DND-41 (cell line): Measurements from ENCODE around the gene KDM8.
A peak's percentile ranks its signal among the peaks of the same experiment; 100 is the strongest.

ENCODE experiments used
- ATAC-seq: fragments of 200-7000 bp; cut with Tn5 transposase; 3 replicates; pipeline ENCODE4 v1.9.1; 2021; ENCODE audit warnings: low read depth; ENCODE audit not compliant: insufficient read depth
- DNase-seq: peaks from one replicate; pipeline ENCODE4 v3.0.0-alpha.2; 2020
- H2AFZ ChIP-seq: 2 replicates; pipeline ENCODE4 v1.6.0; 2012; ENCODE audit warnings: low read depth, low read length
- H3K27ac ChIP-seq: 2 replicates; pipeline ENCODE4 v1.5.1; 2012; ENCODE audit warnings: low read length, inconsistent platforms
- H3K27me3 ChIP-seq: fragments of 200-600 bp; sonication (generic); 2 replicates; pipeline ENCODE4 v1.6.0; 2012; ENCODE audit warnings: low read length, mild to moderate bottlenecking, inconsistent platforms; ENCODE audit not compliant: insufficient read depth, poor library complexity
- H3K36me3 ChIP-seq: 2 replicates; pipeline ENCODE4 v1.5.1; 2012; ENCODE audit warnings: low read length, inconsistent platforms; ENCODE audit not compliant: insufficient read depth
- H3K4me1 ChIP-seq: 2 replicates; pipeline ENCODE4 v1.5.1; 2012; ENCODE audit warnings: mild to moderate bottlenecking, low read length; ENCODE audit not compliant: insufficient read depth
- H3K4me2 ChIP-seq: 2 replicates; pipeline ENCODE4 v1.6.0; 2012; ENCODE audit warnings: mild to moderate bottlenecking, moderate library complexity, low read length, inconsistent platforms; ENCODE audit not compliant: insufficient read depth
- H3K4me3 ChIP-seq, 2 experiments: fragments of 200-600 bp in 1 of 2; shearing (Covaris generic) in 1 of 2; 2 replicates each; pipeline ENCODE4 v1.5.1; 2012 to 2016; ENCODE audit warnings: inconsistent platforms in 2 of 2, low read length in 2 of 2, mild to moderate bottlenecking in 2 of 2, low read depth in 1 of 2, moderate library complexity in 1 of 2
- H3K79me2 ChIP-seq: 2 replicates; pipeline ENCODE4 v1.6.0; 2012; ENCODE audit warnings: low read length, inconsistent platforms; ENCODE audit not compliant: insufficient read depth
- H3K9ac ChIP-seq: 2 replicates; pipeline ENCODE4 v1.6.0; 2012; ENCODE audit warnings: low read depth, mild to moderate bottlenecking, inconsistent platforms, low read length, moderate library complexity
- H3K9me3 ChIP-seq: 2 replicates; pipeline ENCODE4 v1.5.1; 2012; ENCODE audit warnings: low read length, moderate library complexity, mild to moderate bottlenecking, inconsistent platforms; ENCODE audit not compliant: insufficient read depth, severe bottlenecking
- H4K20me1 ChIP-seq: 2 replicates; pipeline ENCODE4 v1.6.0; 2012; ENCODE audit warnings: low read length; ENCODE audit not compliant: insufficient read depth
- EZH2 ChIP-seq: IDR thresholded peaks from 3 replicates; pipeline ENCODE4 v1.6.1; 2012; ENCODE audit warnings: borderline replicate concordance, low read depth, mild to moderate bottlenecking, moderate library complexity, low read length, inconsistent platforms; ENCODE audit not compliant: severe bottlenecking
- TF ChIP-seq, protein P1 (sequence below): IDR thresholded peaks from 2 replicates; pipeline ENCODE4 v1.5.1; 2012; ENCODE audit warnings: borderline replicate concordance, low read length, moderate library complexity, mild to moderate bottlenecking; ENCODE audit not compliant: poor library complexity, severe bottlenecking; ENCODE audit errors: extremely low read depth

KDM8 gene

DNA sequence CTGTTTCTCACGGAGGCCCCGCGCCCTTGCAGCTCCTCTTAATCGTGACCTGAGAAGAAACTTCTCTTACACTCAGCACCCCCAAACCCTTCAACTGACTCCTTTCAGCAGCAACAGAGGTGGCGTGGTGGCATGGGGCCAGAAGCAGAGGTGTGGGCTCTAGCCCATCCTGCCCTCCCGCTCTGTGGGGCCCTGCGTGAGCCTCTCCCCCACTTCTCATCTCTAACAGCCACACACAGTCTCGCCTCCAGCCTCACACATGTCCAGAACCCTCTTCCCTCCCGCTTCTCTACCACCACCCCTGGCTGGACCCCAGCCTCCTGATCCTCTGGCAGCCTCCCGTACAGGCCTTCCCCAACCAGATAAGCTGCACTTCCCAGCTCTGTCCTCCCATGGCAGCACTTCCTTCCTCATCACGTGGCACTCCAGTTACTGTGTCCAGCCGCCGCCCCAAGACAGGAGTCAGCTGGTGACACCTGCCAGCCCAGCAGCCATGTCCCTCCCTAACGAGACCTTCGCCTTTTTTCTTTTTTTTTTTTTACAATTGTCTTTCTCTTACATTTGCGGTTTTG is 34.8 kb downstream of the KDM8 start:
- H3K36me3 ChIP-seq = peaks cover 30% of the 10 kb centered on the region
- H3K9me3 ChIP-seq = no peaks in the 10 kb centered on the region
- TF ChIP-seq, protein P1, sequence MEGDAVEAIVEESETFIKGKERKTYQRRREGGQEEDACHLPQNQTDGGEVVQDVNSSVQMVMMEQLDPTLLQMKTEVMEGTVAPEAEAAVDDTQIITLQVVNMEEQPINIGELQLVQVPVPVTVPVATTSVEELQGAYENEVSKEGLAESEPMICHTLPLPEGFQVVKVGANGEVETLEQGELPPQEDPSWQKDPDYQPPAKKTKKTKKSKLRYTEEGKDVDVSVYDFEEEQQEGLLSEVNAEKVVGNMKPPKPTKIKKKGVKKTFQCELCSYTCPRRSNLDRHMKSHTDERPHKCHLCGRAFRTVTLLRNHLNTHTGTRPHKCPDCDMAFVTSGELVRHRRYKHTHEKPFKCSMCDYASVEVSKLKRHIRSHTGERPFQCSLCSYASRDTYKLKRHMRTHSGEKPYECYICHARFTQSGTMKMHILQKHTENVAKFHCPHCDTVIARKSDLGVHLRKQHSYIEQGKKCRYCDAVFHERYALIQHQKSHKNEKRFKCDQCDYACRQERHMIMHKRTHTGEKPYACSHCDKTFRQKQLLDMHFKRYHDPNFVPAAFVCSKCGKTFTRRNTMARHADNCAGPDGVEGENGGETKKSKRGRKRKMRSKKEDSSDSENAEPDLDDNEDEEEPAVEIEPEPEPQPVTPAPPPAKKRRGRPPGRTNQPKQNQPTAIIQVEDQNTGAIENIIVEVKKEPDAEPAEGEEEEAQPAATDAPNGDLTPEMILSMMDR = peak; percentile 18
- no peak for TF ChIP-seq EZH2
- H3K27ac ChIP-seq = peak overlapping the region; percentile 96
- no peak for ATAC-seq
- no peak overlapping the region for H3K4me3 ChIP-seq
- H4K20me1 ChIP-seq = no peaks in the 10 kb centered on the region
- H3K79me2 ChIP-seq = peaks cover 34% of the 10 kb centered on the region
- H3K4me2 ChIP-seq = peak overlapping the region; percentile 49
- H3K9ac ChIP-seq = peak overlapping the region; percentile 79
- H2AFZ ChIP-seq = peak overlapping the region; percentile 88
- H3K4me1 ChIP-seq = peaks cover 57% of the 10 kb centered on the region
- DNase-seq = no peak
- H3K27me3 ChIP-seq = no peaks in the 10 kb centered on the region

DNA sequence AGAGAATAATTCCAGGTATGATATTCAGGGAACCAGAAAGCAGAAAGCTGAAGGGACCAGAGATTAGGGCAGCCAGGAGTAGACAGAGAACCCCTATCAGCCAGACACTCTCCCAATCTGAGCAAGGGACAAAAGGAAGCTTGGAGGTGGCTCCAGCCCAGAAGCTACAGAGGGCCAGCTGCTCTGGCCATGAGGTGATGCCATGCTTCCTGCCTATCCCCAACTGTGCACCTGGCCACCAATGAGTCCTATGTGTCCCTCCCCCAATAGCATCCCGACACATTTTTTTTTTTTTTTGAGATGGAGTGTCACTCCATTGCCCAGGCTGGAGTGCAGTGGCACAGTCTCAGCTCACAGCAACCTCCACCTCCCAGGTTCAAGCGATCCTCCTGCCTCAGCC is 35.3 kb downstream of the KDM8 start:
- ATAC-seq (no peak), DNase-seq (no peak)
- H3K27ac ChIP-seq = peak overlapping the region; percentile 96
- H3K4me3 ChIP-seq = no peak overlapping the region
- H3K9me3 ChIP-seq = no peaks in the 10 kb centered on the region
- peaks cover 34% of the 10 kb centered on the region for H3K79me2 ChIP-seq
- no peak for TF ChIP-seq EZH2
- TF ChIP-seq, protein P1 = no peak
- H3K27me3 ChIP-seq = no peaks in the 10 kb centered on the region
- no peak overlapping the region for H3K4me2 ChIP-seq
- peak overlapping the region; percentile 79; the same call in 1 of the 2 replicates for H3K9ac ChIP-seq
- peaks cover 52% of the 10 kb centered on the region for H3K4me1 ChIP-seq
- H3K36me3 ChIP-seq = peaks cover 27% of the 10 kb centered on the region
- no peaks in the 10 kb centered on the region for H4K20me1 ChIP-seq
- no peak overlapping the region for H2AFZ ChIP-seq

DNA sequence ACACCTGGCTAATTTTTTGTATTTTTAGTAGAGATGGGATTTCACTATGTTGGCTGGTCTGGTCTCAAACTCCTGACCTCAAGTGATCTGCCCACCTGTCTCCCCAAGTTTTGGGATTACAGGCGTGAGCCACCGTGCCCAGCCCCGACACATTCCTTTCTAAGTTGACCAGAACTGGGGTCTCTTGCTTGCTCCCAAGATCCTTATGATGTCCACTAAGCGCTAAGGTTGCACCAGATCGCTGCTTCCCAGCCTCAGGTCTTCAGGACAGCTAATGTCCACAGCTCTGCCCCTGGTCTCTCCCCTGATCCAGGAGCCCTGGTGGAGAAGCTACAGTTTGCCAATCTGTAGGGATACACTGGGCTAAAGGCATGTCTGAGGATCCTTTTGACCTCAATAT is 35.7 kb downstream of the KDM8 start:
- H3K9me3 ChIP-seq = no peaks in the 10 kb centered on the region
- H3K4me1 ChIP-seq = peaks cover 48% of the 10 kb centered on the region
- no peak for ATAC-seq
- no peaks in the 10 kb centered on the region for H3K27me3 ChIP-seq
- no peak for DNase-seq
- no peak overlapping the region for H3K9ac ChIP-seq
- H3K4me3 ChIP-seq = no peak overlapping the region
- H3K79me2 ChIP-seq = peaks cover 34% of the 10 kb centered on the region
- peak overlapping the region; percentile 96 for H3K27ac ChIP-seq
- H2AFZ ChIP-seq = no peak overlapping the region
- no peak overlapping the region for H3K4me2 ChIP-seq
- peaks cover 23% of the 10 kb centered on the region for H3K36me3 ChIP-seq
- no peaks in the 10 kb centered on the region for H4K20me1 ChIP-seq
- TF ChIP-seq, protein P1 = no peak
- TF ChIP-seq EZH2 = no peak
